Mucosa of descending colon (tissue), 3 donors: ENCODE results near the gene RPS6KA4. TPM values are rescaled to one million over a fixed set of nuclear protein-coding genes. Genes with fewer than 3 reads are reported as not detected.

Source experiments
- ATAC-seq: fragments of 200-7000 bp; cut with Tn5 transposase; one replicate; pipeline ENCODE4 v1.9.1; 2020; ENCODE audit warnings: mild to moderate bottlenecking, moderate library complexity
- DNase-seq, 3 donors: peaks; one replicate each; pipeline ENCODE4 v3.0.0-alpha.2; 2020
- H3K36me3 ChIP-seq: fragments of 200-600 bp; one replicate; pipeline ENCODE4 v1.8.0; 2021; ENCODE audit warnings: low read depth, mild to moderate bottlenecking
- H3K4me1 ChIP-seq: fragments of 200-600 bp; one replicate; pipeline ENCODE4 v1.8.0; 2021; ENCODE audit warnings: low read depth, mild to moderate bottlenecking
- H3K4me3 ChIP-seq: fragments of 200-600 bp; one replicate; pipeline ENCODE4 v1.8.0; 2021; ENCODE audit warnings: mild to moderate bottlenecking
- H3K9me3 ChIP-seq: fragments of 200-600 bp; one replicate; pipeline ENCODE4 v1.8.0; 2021; ENCODE audit warnings: mild to moderate bottlenecking
- CTCF ChIP-seq: fragments of 200-600 bp; IDR thresholded peaks from one replicate; pipeline ENCODE4 v1.8.0; 2022; ENCODE audit warnings: antibody characterized with exemption, mild to moderate bottlenecking
- intact Hi-C, 2 donors: fragments of 100-400 bp; cut with DNase I in 1 of 2; cut with micrococcal nuclease in 1 of 2; formaldehyde crosslinking; loops; one replicate each; pipeline versions ENCODE4 v1.11.0 to v1.11.1; 2022; cut with DNase I, micrococcal nuclease
- total RNA-seq, 3 donors: library from RNA; stranded (reverse); fragmentation: NEBNext Ultra II Directional in 2 of 3; extraction: Animal tissue kit (Norgen Biotek cat#: 25700) in 2 of 3; gene quantifications; one replicate each; pipeline versions ENCODE4 v1.2.1 to v1.2.4, GENCODE V29; 2021 to 2023
- donor health status: DM: no; HTN: no; CAD: no; lungs with moderate emphysema.
- donor health status: DM: no; HTN: no; CAD: no.
- donor health status: DM: no; HTN: yes; CAD: no.

Gene RPS6KA4
- total RNA-seq, 3 donors from 2014 or later = 33.6 to 39.8 (median 36.5) TPM

- H3K36me3 ChIP-seq = no peaks in the 10 kb centered on the region
- peak in 1 of 3 donors; percentile 24 for DNase-seq
- intact Hi-C loops = no loop called here
- H3K9me3 ChIP-seq = no peaks in the 10 kb centered on the region
- no peak for TF ChIP-seq CTCF
- H3K4me1 ChIP-seq = no peaks in the 10 kb centered on the region
- ATAC-seq = no peak
- H3K4me3 ChIP-seq = no peak overlapping the region
Measured at GRCh38 chr11:64395545-64396078, 36.6 kb downstream of the RPS6KA4 start.

GRCh38 chr11:64396079-64396591 lies 37.2 kb downstream of the RPS6KA4 start:
- DNase-seq = no peak
- no peak for ATAC-seq

GRCh38 chr11:64400102-64400501 lies 41.1 kb downstream of the RPS6KA4 start:
- DNase-seq = no peak
- H3K4me3 ChIP-seq = no peak overlapping the region
- no peaks in the 10 kb centered on the region for H3K9me3 ChIP-seq
- intact Hi-C loops = no loop called here
- no peaks in the 10 kb centered on the region for H3K36me3 ChIP-seq
- no peaks in the 10 kb centered on the region for H3K4me1 ChIP-seq
- ATAC-seq = peak; percentile 52
- no peak for TF ChIP-seq CTCF

More at GRCh38 chr11:64396079-64396591, 37.2 kb downstream of the RPS6KA4 start:
- no peaks in the 10 kb centered on the region for H3K36me3 ChIP-seq
- intact Hi-C loops = no loop called here
- H3K4me3 ChIP-seq = no peak overlapping the region
- H3K9me3 ChIP-seq = no peaks in the 10 kb centered on the region
- no peaks in the 10 kb centered on the region for H3K4me1 ChIP-seq
- TF ChIP-seq CTCF = no peak

- H3K4me1 ChIP-seq = no peaks in the 10 kb centered on the region
- intact Hi-C loops = no loop called here
- no peak overlapping the region for H3K4me3 ChIP-seq
- no peaks in the 10 kb centered on the region for H3K36me3 ChIP-seq
- TF ChIP-seq CTCF = no peak
- no peak for ATAC-seq
- no peaks in the 10 kb centered on the region for H3K9me3 ChIP-seq
- no peak for DNase-seq
Measured at GRCh38 chr11:64400667-64401066, 41.7 kb downstream of the RPS6KA4 start.

GRCh38 chr11:64401775-64402174 lies 42.8 kb downstream of the RPS6KA4 start:
- no peaks in the 10 kb centered on the region for H3K36me3 ChIP-seq
- H3K4me3 ChIP-seq = no peak overlapping the region
- H3K4me1 ChIP-seq = no peaks in the 10 kb centered on the region
- ATAC-seq (no peak), DNase-seq (no peak)
- intact Hi-C loops = no loop called here
- H3K9me3 ChIP-seq = no peaks in the 10 kb centered on the region
- TF ChIP-seq CTCF = no peak

- no peak for DNase-seq
Measured at GRCh38 chr11:64403106-64403505, 44.1 kb downstream of the RPS6KA4 start.

More at GRCh38 chr11:64403106-64403505, 44.1 kb downstream of the RPS6KA4 start:
- TF ChIP-seq CTCF = no peak
- Histone ChIP-seq H3K36me3 (no peaks in the 10 kb centered on the region), H3K9me3 (no peaks in the 10 kb centered on the region), H3K4me3 (no peak overlapping the region), H3K4me1 (no peaks in the 10 kb centered on the region)
- intact Hi-C loops = no loop called here
- ATAC-seq = no peak
